Measurements from ENCODE around the gene NPM1.
A peak's percentile ranks its signal among the peaks of the same experiment; 100 is the strongest.

The NPM1 gene

DNA sequence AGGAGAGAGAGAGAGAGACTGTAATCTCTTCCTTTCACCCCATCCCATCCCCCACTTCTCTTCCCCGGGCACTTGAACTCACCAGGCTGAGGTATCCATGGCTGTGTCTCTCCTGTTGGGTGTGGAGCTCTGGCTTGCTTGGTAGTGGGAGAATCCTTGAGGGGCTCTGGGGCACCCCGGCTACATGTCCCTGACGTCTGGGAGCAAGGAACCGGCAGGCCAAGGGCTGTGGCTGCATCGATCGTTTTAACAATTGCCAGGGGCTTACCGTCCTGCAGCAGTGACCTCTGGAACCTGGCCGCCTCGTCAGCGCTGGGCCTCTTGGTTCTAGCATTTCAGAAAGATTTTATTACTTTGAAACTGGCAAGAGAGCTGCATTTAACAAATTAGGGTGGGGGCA lies 61.8 kb downstream of the NPM1 start:
- no peak for DNase-seq (ENCODE audit: low read depth in 3 of 3)

DNA sequence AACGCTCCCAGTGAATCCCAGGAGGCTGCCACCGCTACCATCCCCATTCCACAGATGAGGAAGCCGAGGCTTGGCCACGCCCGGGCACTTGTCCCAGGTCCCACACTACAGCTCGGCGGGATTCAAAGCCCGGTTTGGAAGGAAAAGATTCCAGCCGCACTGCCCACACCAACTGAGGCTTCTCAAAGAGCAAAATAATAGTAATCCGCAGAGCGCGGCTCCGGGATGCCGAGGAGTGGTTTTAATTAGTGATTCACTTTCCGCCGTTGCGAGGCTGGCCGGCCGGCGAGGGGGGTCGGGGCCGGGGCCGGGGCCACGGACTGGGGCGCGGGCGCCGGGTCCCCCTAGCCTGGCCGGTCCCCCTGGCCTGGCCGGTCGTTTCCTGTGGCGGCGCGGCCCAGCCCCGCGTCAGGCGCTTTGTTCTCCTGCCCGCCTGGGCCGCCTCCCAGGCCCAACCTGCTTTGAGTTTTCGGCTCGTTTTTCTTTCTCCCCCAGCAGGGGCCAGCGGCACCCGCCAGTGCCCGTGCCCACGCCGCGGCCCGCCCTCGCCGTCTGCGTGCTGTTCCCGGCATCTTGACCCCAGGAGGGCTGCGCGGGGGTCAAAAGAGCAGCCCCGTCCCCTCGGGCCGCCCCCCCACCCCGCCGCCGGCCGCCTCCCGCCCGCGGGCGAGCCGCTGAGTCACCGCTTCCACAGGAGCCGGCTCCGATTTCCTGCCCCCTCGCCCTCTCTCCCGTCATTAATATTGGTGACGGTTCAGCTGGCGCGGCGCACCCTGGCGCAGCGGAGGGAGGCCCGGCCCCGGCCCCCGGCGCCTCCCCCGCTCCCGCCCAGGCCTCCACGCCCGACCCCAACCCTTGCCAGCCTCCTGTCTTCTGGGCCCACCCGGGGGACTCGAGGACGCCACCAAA lies 63.0 kb downstream of the NPM1 start:
- peak in 1 of 3 experiments; percentile 34 for DNase-seq (ENCODE audit: low read depth in 3 of 3)

DNA sequence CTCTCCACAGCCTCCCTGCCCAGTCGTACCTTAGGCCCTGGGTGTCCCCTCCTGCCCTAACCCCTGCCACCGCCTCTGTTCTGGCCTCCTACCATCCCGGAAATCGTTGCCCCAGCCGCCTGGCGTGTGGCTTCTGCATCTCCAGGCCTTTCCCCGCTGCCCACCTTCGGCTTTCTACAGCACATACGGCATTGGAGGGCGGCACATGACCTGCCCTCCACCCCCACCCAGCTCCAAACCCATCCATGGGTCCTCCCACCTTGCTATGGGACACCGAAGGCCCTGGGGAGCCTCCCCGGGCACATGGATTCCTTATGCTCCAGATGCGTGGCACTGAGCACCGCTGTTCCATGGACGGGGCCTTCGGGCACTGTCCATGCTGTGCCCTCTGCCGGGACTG lies 63.8 kb downstream of the NPM1 start:
- no peak for DNase-seq (ENCODE audit: low read depth in 3 of 3)

DNA sequence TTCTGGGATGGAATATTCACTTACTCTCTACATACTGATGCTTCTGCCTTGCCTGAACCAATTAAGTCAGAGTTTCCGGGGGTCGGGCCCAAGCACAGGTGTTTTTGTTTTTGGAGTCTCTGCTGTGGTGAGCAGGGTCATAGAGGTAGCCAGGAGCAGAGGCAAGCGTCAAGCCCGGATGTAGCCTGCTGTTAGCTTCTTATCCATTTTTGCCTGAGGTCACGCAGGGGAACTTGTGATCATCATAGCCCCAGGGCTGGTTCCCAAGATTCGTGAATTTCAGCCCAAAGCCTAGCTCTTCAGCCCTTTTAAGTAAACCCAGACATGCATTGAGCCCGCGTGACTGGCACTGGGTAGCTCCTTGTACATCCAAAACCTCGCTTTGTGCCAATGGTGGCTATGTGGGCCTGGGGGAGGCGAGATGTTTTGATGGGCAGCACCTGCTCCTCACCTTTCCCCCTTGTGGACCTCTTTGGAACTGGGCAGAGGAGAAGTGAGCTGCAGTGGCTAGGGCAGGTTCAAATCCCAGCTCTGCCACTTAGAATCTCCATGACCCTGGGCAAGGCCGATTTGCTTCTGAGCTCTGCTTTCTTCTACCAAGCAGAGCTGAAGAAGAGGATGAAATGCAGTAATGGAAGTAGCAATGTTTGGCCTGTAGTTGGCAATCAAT lies 65.5 kb downstream of the NPM1 start:
- DNase-seq (ENCODE audit: low read depth in 3 of 3) = no peak

GRCh38 chr5:171453988-171454387 lies 66.3 kb downstream of the NPM1 start:
- DNase-seq (ENCODE audit: low read depth in 3 of 3) = no peak

DNA sequence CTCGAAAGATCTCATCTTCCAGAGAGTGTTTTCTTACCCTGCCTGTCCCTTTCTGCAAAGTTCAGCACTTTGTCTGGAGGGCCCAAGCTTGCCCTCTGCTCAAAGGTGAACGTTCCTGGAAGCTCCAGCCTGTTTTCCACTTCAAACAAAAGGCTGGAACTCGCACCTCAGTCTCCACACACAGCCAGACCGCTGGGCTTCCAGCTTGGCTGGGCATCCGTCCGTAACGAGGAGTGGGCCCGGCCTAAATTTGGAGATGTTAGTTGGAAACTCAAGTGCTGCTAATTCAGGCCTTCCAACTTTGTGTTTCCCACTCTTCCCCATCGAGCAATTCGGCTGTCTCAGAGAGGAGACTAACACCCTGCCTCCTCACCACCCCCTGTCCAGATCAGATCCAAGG lies 66.9 kb downstream of the NPM1 start:
- DNase-seq (ENCODE audit: low read depth in 3 of 3) = no peak

GRCh38 chr5:171455522-171455921 lies 67.9 kb downstream of the NPM1 start:
- DNase-seq (ENCODE audit: low read depth in 3 of 3) = no peak

- DNase-seq (ENCODE audit: low read depth in 3 of 3) = no peak
Observed at GRCh38 chr5:171457208-171457981, 69.7 kb downstream of the NPM1 start.

DNA sequence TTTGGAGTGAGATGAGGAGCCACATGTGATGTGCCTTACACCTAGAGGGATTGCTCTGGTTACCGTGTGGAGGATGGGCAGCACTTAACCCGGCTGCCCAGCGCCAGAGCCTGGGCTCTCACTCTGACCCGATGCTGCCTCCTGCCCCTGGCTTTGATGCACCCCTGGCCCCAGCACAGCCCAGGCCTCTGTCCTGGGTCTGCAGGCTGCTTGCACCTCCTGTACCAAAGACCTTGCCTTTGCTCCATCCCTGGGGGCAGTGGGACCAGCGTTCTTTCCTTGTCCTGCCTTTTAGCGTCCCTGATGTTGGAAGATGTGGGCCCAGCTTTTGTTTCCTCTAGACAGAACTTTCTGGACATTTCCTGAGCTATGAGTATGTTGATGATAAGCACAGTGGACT lies 72.2 kb downstream of the NPM1 start:
- DNase-seq (ENCODE audit: low read depth in 3 of 3) = no peak

Measured in stimulated activated CD4-positive, alpha-beta T cell treated with anti-CD3 and anti-CD28 coated beads, TNF-alpha, amount 100 ng/mL, for 24 hours (primary cell).